DND-41 (cell line): ENCODE measurements around the gene WDR36.

Experiments used
- EZH2 ChIP-seq: IDR thresholded peaks from 3 replicates; pipeline ENCODE4 v1.6.1; 2012; ENCODE audit warnings: borderline replicate concordance, low read depth, mild to moderate bottlenecking, moderate library complexity, low read length, inconsistent platforms; ENCODE audit not compliant: severe bottlenecking
- TF ChIP-seq, protein P1 (sequence below): IDR thresholded peaks from 2 replicates; pipeline ENCODE4 v1.5.1; 2012; ENCODE audit warnings: borderline replicate concordance, low read length, moderate library complexity, mild to moderate bottlenecking; ENCODE audit not compliant: poor library complexity, severe bottlenecking; ENCODE audit errors: extremely low read depth

DNA sequence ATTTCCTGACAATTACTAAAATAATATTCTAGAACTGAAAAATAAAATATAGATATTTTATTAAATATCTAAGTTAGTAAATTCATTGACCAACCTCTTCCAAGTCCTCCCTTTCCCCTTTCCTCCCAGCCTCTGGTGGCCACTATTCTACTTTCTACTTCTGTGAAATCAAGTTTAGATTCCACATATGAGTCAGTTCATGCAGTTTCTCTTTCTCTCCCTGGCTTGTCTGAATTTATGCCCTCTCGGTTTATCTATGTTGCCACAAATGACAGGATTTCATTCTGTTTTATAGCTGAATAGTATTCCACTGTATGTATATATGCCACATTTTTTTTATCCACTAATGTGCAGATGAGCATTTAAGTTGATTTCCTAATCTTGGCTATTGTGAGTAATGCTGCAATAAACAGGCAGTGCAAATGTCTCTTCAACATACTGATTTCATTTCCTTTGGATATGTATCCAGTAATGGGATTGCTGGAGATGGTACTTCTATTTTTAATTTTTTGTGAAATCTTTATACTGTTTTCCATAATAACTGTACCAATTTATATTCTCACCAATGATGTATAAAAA is 52.3 kb downstream of the WDR36 start:
- TF ChIP-seq, protein P1, sequence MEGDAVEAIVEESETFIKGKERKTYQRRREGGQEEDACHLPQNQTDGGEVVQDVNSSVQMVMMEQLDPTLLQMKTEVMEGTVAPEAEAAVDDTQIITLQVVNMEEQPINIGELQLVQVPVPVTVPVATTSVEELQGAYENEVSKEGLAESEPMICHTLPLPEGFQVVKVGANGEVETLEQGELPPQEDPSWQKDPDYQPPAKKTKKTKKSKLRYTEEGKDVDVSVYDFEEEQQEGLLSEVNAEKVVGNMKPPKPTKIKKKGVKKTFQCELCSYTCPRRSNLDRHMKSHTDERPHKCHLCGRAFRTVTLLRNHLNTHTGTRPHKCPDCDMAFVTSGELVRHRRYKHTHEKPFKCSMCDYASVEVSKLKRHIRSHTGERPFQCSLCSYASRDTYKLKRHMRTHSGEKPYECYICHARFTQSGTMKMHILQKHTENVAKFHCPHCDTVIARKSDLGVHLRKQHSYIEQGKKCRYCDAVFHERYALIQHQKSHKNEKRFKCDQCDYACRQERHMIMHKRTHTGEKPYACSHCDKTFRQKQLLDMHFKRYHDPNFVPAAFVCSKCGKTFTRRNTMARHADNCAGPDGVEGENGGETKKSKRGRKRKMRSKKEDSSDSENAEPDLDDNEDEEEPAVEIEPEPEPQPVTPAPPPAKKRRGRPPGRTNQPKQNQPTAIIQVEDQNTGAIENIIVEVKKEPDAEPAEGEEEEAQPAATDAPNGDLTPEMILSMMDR, result no peak
- TF ChIP-seq EZH2, result no peak
